ENCODE results near the gene CLCA2.

GRCh38 chr1:86381223-86381622, 42.7 kb upstream of the CLCA2 start:
- TF ChIP-seq, protein P1, sequence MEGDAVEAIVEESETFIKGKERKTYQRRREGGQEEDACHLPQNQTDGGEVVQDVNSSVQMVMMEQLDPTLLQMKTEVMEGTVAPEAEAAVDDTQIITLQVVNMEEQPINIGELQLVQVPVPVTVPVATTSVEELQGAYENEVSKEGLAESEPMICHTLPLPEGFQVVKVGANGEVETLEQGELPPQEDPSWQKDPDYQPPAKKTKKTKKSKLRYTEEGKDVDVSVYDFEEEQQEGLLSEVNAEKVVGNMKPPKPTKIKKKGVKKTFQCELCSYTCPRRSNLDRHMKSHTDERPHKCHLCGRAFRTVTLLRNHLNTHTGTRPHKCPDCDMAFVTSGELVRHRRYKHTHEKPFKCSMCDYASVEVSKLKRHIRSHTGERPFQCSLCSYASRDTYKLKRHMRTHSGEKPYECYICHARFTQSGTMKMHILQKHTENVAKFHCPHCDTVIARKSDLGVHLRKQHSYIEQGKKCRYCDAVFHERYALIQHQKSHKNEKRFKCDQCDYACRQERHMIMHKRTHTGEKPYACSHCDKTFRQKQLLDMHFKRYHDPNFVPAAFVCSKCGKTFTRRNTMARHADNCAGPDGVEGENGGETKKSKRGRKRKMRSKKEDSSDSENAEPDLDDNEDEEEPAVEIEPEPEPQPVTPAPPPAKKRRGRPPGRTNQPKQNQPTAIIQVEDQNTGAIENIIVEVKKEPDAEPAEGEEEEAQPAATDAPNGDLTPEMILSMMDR (IDR thresholded peaks at IDR 0.05): no peak
- TF ChIP-seq POLR2A (IDR thresholded peaks at IDR 0.05): no peak

Measured in esophagus squamous epithelium (tissue), 4 donors.